Colonic mucosa (tissue), 4 donors: ENCODE measurements around the gene TDRD10. TPM values are rescaled to one million over a fixed set of nuclear protein-coding genes. Genes with fewer than 3 reads are reported as not detected.

Experiments used
- DNase-seq: peaks from one replicate; pipeline ENCODE4 v3.0.0-alpha.2; 2020
- H3K27ac ChIP-seq: fragments of 200-600 bp; one replicate; pipeline ENCODE4 v1.8.0; 2021
- H3K27me3 ChIP-seq: fragments of 200-600 bp; one replicate; pipeline ENCODE4 v1.8.0; 2021
- H3K36me3 ChIP-seq: fragments of 200-600 bp; one replicate; pipeline ENCODE4 v1.8.0; 2021
- H3K4me1 ChIP-seq: fragments of 200-600 bp; one replicate; pipeline ENCODE4 v1.8.0; 2021; ENCODE audit warnings: mild to moderate bottlenecking
- H3K4me3 ChIP-seq: fragments of 200-600 bp; one replicate; pipeline ENCODE4 v1.8.0; 2021
- H3K9ac ChIP-seq, 2 donors: one replicate each; pipeline ENCODE4 v1.7.0; 2013; ENCODE audit warnings: control low read depth in 2 of 2, low read depth in 2 of 2, low read length in 2 of 2
- H3K9me3 ChIP-seq: fragments of 200-600 bp; one replicate; pipeline ENCODE4 v1.8.0; 2021
- CTCF ChIP-seq: fragments of 200-600 bp; IDR thresholded peaks from one replicate; pipeline ENCODE4 v1.8.0; 2022; ENCODE audit warnings: antibody characterized with exemption, mild to moderate bottlenecking
- intact Hi-C: fragments of 100-400 bp; cut with DNase I; formaldehyde crosslinking; loops from one replicate; pipeline ENCODE4 v1.14.1; 2022
- total RNA-seq, 2 donors: library from RNA; stranded (reverse); fragmentation: NEBNext Ultra II Directional in 1 of 2; extraction: Animal tissue kit (Norgen Biotek cat#: 25700) in 1 of 2; gene quantifications; one replicate each; pipeline ENCODE4 v1.2.1, GENCODE V29; 2021
- donor health status: healthy.
- donor health status: DM: no; HTN: no; CAD: no.
- donor health status: DM: no; HTN: no; CAD: no.

The TDRD10 gene
- total RNA-seq, 2 donors from 2014 or later: 0.42 to 0.67 TPM

- intact Hi-C loops: no loop called here
- no peak overlapping the region for H3K27ac ChIP-seq
- peak; percentile 29 for DNase-seq
Observed at GRCh38 chr1:154551474-154551873, 49.5 kb downstream of the TDRD10 start.

GRCh38 chr1:154552036-154552435 lies 50.0 kb downstream of the TDRD10 start:
- DNase-seq: no peak
- Histone ChIP-seq H3K36me3 (peaks cover 47% of the 10 kb centered on the region), H3K27me3 (no peaks in the 10 kb centered on the region)

More at GRCh38 chr1:154551474-154551873, 49.5 kb downstream of the TDRD10 start:
- Histone ChIP-seq H3K9me3 (no peaks in the 10 kb centered on the region), H3K4me3 (no peak overlapping the region), H3K9ac (no peak overlapping the region), H3K27me3 (no peaks in the 10 kb centered on the region), H3K36me3 (peaks cover 47% of the 10 kb centered on the region), H3K4me1 (peaks cover 4% of the 10 kb centered on the region)
- TF ChIP-seq CTCF: no peak

GRCh38 chr1:154553056-154554030 lies 51.3 kb downstream of the TDRD10 start:
- TF ChIP-seq CTCF: no peak
- Histone ChIP-seq H3K9me3 (no peaks in the 10 kb centered on the region), H3K27me3 (no peaks in the 10 kb centered on the region), H3K4me3 (no peak overlapping the region), H3K36me3 (peaks cover 47% of the 10 kb centered on the region), H3K9ac (no peak overlapping the region), H3K4me1 (peaks cover 7% of the 10 kb centered on the region), H3K27ac (no peak overlapping the region)
- no peak for DNase-seq
- intact Hi-C loops: no loop called here

More at GRCh38 chr1:154552036-154552435, 50.0 kb downstream of the TDRD10 start:
- Histone ChIP-seq H3K4me1 (peaks cover 7% of the 10 kb centered on the region), H3K27ac (no peak overlapping the region), H3K9ac (no peak overlapping the region), H3K4me3 (no peak overlapping the region), H3K9me3 (no peaks in the 10 kb centered on the region)
- intact Hi-C loops: no loop called here
- TF ChIP-seq CTCF: no peak

- Histone ChIP-seq H3K27me3 (no peaks in the 10 kb centered on the region), H3K4me3 (no peak overlapping the region), H3K27ac (no peak overlapping the region), H3K9me3 (no peaks in the 10 kb centered on the region), H3K36me3 (peaks cover 39% of the 10 kb centered on the region), H3K4me1 (peaks cover 7% of the 10 kb centered on the region), H3K9ac (peak overlapping the region in 1 of 2 donors; percentile 95)
- no peak for DNase-seq
- intact Hi-C loops: loop anchor here (5.0 kb wide), 1 partner anchor 321 kb away; no protein-coding TSS in a partner anchor
- TF ChIP-seq CTCF: no peak
Observed at GRCh38 chr1:154556422-154556821, 54.4 kb downstream of the TDRD10 start.

GRCh38 chr1:154557248-154557938 lies 55.4 kb downstream of the TDRD10 start:
- no peak overlapping the region for H3K27ac ChIP-seq
- DNase-seq: no peak
- TF ChIP-seq CTCF: no peak
- peaks cover 7% of the 10 kb centered on the region for H3K4me1 ChIP-seq
- H3K9me3 ChIP-seq: no peaks in the 10 kb centered on the region
- peak overlapping the region; percentile 87 to 95 for H3K9ac ChIP-seq
- peak overlapping the region; percentile 94 for H3K4me3 ChIP-seq
- intact Hi-C loops: loop anchor here (5.0 kb wide), 1 partner anchor 320 kb away; no protein-coding TSS in a partner anchor
- no peaks in the 10 kb centered on the region for H3K27me3 ChIP-seq
- H3K36me3 ChIP-seq: peaks cover 35% of the 10 kb centered on the region
